Measurements from ENCODE around the gene FRMD8.
"Not testable (repeated sequence)": the region's sequence is repeated elsewhere in the genome, so short reads cannot be mapped to it uniquely, and the experiment has no call there.

FRMD8 gene

DNA sequence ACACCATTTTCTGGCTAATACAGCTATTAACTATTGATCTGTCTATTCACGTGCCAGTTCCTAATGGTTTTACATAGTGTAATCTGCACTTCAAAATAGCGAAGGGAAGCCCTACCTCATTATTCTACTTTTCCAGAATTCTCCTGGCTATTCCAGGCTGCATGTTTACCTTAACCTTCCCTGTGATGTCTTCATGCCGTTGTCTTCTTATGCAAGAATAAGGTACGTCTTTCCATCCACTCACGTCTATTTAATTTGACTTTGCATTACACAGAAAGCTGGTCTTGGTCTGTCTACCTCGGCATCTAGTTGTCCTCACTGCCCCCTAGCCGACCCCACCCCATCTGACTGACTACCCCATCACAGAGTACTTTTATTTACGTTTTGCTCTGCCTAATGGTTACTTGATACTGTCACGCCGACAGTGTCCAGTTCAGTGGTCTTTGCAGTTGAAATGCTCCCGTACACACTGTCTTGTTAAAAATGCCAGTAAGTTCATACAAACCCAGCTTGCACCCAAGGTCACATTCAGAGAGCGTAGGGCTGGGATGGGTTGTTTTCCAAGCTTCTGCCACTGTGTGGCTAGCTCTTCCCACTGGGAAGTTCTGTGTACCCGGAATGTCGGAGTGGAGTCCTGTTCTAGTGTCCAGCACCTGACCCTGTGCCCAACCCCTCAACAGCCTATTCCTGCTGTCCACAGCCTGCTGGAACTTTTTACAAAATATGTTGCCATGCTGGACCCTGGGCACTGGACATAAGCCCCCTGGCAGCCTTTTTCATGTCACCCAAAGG, 51.2 kb downstream of the FRMD8 start:
- peak; percentile 28 for DNase-seq

DNA sequence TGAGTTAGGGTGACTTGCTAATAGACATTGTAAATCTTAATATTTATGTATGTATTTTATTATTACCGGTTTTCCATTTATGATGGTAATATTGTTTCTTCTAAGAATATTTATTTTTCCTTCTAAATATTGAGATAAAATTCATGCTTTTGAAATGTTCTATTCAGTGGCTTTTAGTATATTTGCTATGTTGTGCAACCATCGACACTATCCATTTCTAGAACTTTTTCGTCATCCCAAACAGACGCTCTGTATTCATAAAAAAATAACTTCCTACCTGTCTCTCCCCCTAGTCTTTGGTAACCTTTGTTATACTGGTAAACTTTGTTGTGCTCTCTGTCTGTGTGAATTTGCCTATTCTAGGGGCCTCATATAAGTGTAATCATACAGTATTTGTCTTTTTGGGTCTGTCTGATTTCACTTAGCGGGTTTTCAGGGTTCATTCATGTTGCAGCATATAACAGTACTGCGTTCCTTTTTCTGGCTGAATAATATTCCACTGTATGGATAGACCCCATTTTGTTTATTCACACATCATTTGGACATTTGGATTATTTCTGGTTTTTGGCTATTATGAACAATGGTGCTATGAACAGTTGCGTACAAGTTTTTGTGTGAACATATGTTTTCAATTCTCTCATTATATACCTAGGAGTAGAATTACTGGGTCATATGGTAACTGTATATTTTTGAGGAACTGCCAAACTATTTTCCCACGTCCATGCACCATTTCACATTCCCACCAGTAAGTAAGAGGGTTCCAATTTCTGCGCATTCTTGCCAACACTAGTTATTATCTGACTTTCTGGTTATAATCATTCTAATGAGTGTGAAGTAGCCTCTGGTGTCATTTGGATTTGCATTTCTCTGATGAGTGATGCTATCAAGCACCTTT, 52.1 kb downstream of the FRMD8 start:
- no peak for DNase-seq

DNA sequence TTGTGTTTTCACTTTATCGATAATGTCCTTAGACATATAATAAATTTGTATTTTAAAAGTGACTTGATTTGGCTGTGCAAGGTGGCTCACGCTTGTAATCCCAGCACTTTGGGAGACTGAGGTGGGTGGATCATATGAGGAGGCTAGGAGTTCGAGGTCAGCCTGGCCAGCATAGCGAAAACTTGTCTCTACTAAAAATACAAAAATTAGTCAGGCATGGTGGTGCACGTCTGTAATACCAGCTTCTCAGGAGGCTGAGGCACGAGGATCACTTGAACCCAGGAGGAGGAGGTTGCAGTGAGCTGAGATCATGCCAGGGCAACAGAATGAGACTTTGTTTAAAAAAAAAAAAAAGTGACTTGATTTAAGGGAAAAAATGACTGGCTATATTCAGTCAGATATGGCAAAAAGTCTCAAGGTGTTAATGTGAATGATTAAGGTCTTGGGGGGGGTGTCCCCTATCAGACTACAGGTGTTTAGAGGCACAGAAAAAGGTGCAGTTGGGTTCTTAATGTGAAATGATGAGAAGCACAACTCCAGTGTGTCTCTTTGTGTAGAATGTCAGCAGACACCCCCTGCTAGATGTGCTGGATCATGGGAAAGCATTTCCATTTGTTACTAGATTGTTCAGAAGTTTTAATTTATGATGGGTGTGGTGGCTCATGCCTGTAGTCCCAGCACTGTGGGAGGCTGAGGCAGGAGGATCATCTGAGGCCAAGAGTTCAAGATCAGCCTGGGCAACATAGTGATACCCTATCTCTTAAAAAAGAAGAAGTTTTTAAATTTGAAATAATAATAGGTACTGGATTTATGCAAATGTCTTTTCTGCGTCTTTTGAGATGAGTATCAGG, 53.1 kb downstream of the FRMD8 start:
- peak; percentile 51 for DNase-seq

DNA sequence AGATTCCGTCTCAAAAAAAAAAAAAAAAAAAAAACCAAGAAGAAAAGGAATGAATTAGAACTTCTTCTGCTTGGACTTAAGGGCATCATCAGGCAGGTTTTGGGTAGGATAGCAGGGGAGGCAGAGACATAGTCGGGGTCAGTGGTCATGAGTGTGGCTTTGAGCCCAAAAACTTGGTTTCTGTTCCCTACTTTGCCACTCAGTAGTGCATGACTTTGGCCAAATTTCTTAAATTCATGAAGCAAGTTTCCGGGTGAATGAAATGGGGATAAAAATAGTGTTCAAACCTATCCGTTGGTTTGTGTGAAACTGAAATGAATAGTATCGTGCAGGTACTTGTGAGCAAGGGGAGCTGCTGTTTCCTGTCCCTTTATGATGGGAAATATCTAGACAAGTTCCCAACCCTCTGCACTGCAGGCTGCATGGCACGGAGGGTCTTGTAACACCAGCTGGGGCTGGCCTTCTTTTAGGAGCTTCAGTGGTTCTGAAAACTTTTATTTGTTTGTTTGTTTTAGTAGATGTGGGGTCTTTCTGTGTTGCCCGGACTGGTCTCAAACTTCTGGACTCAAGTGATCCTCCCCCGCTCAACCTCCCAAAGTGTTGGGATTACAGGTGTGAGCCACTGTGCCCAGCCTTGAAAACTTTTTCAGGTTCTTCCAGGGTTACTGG, 54.5 kb downstream of the FRMD8 start:
- peak; percentile 42 for DNase-seq

DNA sequence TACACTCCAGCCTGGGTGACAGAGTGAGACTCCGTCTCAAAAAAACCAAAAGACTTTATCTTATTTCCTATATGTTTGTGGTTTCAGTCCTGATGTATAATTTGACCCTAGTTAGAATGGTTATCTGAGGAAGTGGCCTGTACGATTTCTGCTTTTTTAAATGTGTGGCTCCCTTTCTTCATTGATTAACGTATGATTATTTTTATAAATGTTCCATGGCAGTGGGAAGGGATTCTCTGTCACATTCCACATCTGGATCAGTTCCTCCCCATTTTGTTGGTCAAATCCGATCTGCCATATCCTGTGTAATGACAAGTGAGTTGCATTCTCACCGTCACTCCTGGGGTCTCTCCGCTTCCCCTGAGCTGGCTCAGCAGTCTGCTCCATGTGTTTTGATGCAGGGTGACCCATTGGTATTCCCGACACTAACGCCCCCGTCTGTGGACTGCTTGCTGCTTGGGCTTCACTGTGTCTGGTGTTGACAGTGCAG, 56.5 kb downstream of the FRMD8 start:
- DNase-seq = peak; percentile 44

DNA sequence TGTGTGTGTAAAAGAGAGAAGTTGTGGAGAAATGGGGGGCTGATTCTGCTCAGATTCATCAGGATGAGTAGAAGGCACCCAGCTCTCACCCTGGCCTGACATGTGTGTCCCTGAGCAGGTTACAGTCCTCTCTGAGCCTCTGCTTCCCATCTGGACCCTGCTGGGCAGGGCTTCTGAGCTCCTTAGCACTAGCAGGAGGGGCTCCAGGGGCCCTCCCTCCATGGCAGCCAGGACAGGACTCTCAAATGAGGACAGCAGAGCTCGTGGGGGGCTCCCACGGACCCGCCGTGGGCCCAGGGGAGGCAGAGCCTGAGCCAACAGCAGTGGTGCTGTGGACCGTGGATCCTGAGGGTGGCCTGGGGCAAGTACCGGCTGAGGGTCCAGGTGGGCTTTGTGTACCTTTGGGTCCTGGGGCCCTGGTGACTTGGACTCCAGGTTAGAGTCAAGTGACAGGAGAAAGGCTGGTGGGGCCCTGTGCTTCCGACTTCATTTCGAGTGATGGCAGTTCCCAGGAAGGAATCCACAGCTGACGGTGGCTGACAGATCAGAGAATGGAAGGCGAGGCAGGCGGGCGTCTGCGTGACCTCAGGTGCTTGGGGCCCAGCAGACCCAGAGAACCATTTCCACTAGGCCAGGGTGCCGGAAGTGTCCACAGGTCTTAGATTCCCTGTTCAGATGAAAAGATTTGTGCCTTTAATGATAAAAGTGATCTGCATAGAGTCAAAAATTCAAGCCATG, 58.0 kb downstream of the FRMD8 start:
- DNase-seq = peak; percentile 53

DNA sequence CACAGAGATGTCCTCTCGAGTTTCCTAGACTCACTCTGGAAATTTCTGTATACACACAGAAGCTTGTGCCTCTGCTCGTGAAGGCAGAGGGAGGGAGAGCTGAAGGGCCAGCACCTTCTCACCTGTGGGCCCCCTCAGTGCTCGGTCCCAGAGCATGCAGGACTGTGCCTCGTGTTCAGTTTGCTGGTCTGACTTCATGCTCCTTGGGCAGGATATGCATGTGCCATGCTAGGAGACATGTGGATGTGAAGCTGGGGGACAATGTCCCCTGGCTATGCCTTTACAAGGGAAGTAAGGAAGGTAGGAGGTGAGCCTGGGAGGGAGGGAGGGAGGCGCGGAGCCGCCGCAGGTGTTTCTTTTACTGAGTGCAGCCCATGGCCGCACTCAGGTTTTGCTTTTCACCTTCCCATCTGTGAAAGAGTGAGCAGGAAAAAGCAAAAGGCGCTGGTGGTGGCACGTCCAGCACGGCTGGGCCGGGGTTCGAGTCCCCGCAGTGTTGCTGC, 58.7 kb downstream of the FRMD8 start:
- peak; percentile 52 for DNase-seq

DNA sequence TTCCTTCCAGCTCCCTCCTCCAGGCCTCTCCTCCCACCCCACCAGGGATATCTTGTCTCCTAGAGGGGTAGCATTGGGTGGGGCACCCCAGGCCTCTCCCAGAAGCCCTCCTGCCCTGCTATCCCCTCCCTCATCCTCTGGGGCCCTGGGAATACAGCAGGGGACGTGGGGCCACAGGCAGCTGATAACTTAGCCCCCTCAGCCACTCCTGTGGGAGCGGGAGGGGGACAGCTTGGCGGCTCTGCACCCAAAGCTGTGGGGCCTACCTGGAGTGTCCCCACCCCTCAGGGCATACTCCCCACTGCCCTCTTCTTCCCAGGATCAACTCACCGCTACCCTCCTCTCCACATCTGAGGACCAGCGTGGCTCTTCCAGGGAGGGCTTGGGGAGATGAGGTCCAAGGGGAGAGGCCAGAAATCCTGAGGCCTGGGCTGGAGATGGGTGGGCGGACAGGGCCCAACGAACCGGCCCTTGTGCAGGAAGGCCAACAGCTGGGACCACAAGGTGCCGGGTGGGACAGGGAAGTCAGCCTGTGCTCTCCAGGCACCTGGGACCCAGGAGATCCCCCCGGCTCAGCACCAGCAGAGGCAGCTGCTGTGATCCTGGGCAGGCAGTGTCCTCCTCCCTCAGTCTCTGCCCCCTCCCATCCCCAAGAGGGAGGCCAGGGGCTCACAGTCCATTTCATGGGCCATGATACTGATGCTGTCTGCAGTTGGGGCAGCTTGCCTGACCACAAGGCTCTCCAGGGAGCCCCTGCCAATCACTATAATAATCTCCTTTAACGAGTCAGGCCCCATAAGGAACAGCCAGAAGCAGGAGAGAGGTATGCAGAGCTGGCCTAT, 59.4 kb downstream of the FRMD8 start:
- DNase-seq = peak; percentile 49

DNA sequence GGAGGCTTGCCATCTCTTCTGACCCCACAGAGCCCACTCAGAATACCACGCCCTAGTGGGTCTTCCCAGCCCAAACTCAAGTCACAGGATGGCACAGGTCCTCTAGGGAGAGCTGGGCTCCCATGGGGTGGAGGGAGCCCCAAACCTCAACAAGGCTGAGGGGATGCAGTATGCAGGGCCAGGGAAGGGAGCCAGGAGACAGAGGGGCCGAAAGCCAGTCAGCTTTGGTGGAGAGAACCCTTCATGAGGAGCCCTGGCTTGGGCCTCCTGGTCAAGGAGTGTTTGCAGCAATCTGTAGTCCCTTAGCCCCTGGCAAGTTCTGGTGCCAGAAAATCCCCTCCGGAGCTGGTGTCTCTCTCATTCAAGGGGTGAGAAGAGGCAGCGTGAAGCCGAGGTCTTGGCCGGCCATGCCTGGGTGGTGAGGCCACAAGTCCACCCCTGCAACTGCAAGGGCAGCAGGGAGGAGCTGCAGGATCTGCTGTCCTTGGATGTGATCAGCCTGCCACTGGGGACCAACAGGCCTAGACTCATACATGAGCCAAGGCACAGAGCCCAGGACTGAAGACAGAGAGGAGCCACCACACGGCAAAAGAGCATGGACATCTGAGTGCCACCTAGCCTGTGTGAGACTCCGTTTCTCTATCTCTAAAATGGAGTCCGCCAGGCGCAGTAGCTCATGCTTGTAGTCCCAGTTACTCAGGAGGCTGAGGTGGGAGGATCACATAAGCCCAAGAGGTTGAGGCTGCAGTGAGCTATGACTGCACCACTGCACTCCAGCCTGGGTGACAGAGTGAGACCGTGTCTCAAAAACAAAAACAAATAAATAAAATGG, 60.2 kb downstream of the FRMD8 start:
- peak; percentile 51 for DNase-seq

DNA sequence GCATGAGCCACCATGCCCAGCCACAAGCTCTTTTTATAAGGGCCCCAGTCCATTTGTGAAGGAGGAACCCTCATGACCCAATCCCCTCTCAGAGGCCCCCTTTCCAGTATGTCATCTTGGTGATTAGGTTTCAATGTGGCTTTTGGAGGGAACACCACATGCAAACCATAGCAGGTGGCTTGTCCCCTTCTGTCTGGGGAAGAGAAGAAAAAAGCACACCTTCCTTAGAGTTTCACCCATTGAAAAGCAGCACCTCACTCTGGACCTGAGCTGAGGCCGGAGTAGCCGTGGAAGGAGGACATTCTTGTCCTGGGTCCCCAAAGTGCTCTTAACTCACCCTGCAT, 61.6 kb downstream of the FRMD8 start:
- no peak for DNase-seq

DNA sequence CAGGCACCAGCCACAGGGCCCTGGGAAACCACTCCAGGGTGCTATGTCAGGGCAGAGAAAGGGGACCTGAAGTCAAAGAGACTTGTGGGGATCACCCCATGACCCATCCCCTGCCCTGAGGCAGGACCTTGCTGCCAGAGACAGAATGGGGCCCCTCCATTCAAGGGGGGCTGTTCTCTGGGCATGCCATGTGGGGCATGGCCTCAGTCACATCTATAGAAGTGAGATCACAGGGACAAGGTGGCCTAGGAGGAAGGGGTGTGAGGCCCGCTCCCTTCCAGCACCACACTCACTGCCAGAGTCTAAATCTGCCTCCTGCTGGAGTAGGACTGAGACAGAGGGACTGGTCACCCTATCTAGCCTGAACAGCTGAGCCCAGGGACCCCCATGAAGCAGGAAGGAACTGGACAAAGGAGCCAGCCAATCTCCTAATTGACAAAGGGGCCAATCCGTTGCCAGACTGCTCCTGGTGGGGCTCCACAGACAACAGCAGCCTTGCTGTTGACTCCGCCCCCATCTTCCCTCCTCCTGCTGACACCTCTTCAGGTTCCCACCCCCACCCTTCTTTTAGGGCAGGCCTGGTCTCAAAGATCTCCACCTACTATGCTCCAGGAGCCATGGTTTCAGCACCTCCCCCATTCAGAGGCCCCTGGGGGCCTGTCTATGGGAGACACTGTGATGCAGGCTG, 62.1 kb downstream of the FRMD8 start:
- DNase-seq = peak; percentile 48

DNA sequence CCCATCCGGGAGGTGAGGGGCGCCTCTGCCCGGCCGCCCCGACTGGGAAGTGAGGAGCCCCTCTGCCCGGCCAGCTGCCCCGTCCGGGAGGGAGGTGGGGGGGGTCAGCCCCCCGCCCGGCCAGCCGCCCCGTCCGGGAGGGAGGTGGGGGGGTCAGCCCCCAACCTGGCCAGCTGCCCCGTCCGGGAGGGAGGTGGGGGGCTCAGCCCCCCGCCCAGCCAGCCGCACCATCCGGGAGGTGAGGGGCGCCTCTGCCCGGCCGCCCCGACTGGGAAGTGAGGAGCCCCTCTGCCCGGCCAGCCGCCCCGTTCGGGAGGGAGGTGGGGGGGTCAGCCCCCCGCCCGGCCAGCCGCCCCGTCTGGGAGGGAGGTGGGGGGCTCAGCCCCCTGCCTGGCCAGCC, 64.9 kb downstream of the FRMD8 start:
- peak; percentile 15 for DNase-seq

DNA sequence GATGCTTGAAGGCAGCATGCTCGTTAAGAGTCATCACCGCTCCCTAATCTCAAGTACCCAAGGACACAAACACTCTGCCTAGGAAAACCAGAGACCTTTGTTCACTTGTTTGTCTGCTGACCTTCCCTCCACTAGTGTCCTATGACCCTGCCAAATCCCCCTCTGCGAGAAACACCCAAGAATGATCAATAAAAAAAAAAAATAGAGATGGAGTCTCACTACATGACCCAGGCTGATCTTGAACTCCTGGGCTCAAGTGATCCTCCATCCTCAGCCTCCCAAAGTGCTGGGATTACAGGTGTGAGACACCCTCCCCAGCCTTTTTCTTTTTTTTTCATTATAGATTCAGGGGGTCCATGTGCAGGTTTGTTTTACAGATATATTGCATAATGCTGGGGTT, 65.8 kb downstream of the FRMD8 start:
- not testable (repeated sequence) for DNase-seq

DNA sequence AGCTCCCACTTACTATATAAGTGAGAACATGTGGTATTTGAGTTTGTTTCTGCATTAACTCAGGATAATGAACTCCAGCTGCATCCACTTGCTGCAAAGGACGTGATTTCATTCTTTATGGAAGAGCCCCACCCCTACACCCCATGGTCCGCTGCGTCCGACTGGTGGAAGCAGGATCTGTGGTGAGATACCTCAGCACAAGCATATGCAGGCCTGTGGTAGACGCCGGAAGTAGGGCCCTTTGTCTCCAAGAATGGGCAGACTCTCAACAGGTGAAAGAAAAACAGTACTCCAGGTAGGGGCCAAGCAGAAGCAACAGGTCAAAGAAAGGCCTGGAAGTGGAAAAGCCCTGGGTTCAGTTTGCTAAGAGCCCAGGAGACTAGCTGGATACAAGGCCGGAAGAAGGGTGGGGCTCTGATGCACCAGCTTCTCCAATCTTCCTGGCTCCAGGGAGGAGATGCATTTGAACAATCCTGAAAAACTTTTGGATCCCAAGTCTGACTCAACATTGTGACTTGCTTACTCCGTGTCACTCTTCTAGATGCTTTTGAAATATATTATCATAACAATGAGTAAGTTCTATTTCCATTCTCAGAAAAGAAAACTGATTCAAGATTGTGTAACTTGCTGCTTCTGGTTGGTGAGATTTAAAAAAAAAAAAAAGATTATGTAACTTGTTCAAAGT, 66.5 kb downstream of the FRMD8 start:
- DNase-seq = peak; percentile 47

DNA sequence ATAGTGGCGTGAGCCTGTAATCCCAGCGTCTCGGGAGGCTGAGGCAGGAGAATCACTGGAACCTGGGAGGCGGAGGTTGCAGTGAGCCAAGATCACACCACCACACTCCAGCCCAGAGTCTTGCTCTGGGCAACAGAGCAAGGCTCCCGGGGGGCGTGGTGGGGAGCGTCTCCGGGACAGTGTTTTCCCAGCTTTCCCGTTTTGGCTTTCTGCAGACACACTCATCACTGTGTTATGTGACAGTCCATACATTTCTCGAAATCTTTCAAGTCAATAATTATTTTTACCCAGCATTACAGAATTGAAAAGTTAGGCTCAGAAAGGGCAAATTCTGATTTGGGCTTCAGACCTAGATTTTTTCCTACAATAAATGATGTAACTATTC, 67.9 kb downstream of the FRMD8 start:
- no peak for DNase-seq

DNA sequence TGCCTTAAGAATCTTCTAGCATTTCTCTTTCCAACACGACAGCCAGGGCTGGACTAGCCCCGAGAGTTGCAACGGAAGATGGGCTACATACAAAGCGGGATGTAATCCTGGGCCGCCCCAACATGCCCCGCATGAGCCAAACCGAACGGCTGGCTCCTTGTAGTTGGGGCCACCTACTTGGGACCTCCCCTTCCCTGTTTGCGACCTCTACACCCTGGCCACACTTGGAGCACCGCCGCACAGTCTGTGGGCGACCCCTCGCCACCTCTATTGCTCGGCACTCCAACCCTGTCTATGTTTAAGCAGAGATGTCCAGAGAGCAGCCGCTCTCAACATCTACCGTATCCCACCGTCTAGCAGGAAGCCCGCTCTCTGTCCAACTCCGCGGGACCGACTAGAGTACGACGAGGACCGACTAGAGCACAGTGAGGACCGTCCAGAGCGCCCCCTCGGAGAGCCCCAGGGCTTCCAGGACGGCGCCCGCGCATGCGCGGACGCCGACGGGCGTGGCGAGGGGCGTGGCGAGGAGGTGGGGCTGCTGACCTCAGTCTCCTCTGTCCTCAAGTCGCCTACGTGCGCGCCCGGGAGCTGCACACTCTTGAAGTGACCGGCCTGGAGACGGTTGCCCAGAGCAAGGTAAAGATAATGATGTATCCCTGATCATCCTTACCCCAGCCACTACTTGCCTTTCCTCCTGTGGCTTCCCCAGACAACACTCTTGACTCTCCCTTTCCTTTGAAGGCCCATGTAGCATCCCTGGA, 68.4 kb downstream of the FRMD8 start:
- peak; percentile 94 for DNase-seq

DNA sequence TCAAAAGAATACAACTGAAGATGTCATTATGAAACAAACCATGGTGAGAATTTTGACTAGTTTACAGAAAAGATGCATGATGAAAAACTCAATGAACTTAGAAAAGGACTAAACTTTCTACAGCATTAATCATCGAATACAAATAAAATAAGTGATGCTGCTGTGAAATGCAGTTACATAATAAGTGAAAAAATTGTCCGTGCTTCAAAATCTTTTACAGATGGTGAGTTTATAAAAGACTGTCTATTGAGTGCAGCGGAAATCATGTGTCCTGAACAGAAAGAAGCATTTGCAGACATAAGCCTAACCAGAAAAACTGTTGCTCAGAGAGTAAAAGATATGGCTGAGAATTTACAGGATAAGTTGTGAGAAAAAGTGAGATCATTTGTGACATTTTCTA, 70.0 kb downstream of the FRMD8 start:
- no peak for DNase-seq

DNA sequence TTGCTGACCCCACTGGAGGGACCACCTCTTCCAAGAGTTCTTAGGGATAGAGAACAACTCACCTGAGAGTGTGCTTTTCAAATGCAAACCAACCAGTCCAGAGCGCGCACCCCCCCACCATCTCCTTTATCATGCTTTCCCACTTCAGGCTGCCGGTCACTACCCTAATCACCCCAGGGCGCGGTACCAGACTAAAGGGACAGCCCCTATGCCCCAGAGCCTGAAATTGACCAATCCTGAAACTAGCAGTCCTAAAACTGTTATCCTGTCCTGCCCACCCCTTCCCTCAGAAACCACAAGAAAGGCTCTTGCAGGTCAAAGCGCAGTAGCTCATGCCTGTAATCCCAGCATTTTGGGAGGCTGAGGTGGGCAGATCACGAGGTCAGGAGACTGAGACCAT, 73.1 kb downstream of the FRMD8 start:
- no peak for DNase-seq
